ENCODE results near the gene BBX. TPM values are rescaled to one million over a fixed set of nuclear protein-coding genes. Genes with fewer than 3 reads are reported as not detected.

The BBX gene
- total RNA-seq, 6 donors from 2014 or later = 35.0 to 65.0 (median 42.8) TPM

DNA sequence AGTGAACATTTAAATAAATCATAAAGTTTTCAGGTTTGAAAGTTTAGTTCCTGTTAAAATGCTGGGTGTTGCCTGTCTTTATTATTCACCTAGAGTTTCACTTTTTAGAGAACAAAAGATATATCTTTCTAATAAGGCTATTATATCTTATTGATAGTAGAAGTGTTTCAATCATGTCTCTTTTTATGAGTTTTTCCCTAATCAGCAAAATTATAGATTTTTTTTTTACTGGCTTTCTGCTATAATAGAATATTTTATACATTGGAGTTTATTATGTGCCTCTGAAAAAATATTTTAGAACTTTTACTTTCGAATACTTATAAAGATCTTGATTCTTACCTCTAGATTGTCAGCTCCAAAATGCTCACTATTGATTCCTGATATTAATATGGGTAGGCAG lies 131.5 kb downstream of the BBX start:
- WGBS, 2 donors = 94 to 96% methylated on average over 1 of the region's 1 CpG
- Histone ChIP-seq H3K27ac (no peak overlapping the region), H3K27me3 (no peaks in the 10 kb centered on the region), H3K36me3 (no peaks in the 10 kb centered on the region), H3K4me1 (peaks cover 0 to 10% (median 4%) of the 10 kb centered on the region in 4 donors), H3K9me3 (no peaks in the 10 kb centered on the region), H3K4me3 (no peak overlapping the region)
- ATAC-seq (ENCODE audit: low FRiP score in 2 of 2) (no peak), DNase-seq (no peak)
- TF ChIP-seq POLR2AphosphoS5 (IDR thresholded peaks at IDR 0.05) = no peak
- no peak for TF ChIP-seq POLR2A (IDR thresholded peaks at IDR 0.05)
- TF ChIP-seq, protein P1, sequence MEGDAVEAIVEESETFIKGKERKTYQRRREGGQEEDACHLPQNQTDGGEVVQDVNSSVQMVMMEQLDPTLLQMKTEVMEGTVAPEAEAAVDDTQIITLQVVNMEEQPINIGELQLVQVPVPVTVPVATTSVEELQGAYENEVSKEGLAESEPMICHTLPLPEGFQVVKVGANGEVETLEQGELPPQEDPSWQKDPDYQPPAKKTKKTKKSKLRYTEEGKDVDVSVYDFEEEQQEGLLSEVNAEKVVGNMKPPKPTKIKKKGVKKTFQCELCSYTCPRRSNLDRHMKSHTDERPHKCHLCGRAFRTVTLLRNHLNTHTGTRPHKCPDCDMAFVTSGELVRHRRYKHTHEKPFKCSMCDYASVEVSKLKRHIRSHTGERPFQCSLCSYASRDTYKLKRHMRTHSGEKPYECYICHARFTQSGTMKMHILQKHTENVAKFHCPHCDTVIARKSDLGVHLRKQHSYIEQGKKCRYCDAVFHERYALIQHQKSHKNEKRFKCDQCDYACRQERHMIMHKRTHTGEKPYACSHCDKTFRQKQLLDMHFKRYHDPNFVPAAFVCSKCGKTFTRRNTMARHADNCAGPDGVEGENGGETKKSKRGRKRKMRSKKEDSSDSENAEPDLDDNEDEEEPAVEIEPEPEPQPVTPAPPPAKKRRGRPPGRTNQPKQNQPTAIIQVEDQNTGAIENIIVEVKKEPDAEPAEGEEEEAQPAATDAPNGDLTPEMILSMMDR (IDR thresholded peaks at IDR 0.05) = no peak
- TF ChIP-seq EP300 (IDR thresholded peaks at IDR 0.05) = no peak

DNA sequence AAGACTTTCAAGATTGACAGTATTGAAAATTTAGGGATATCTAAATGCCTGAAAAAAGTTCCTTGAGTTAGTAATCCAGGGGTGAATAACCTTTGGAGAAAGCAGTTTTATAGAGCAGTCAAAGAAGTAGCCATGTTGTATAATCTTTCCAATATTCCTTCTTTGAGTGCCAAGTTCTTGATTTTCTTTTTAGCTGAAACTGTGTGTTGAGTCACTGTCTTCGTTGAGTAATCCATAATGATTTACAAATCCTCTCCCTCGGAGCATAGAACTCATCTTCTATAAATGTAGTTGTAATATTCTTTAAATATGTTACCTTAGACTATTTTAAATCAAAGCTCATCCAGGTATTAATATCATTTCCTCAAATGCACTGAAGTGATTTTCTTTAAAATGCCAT lies 135.2 kb downstream of the BBX start:
- no peak for DNase-seq
- H3K27ac ChIP-seq = no peak overlapping the region
- H3K27me3 ChIP-seq = no peaks in the 10 kb centered on the region
- peak in 1 of 2 donors; percentile 34 for ATAC-seq (ENCODE audit: low FRiP score in 2 of 2)
- H3K36me3 ChIP-seq = no peaks in the 10 kb centered on the region
- H3K4me1 ChIP-seq = peaks cover 20 to 23% (median 21%) of the 10 kb centered on the region in 4 donors
- H3K9me3 ChIP-seq = no peaks in the 10 kb centered on the region
- WGBS, 2 donors = 19 to 55% methylated on average over 2 of the region's 2 CpGs
- no peak overlapping the region for H3K4me3 ChIP-seq
- TF ChIP-seq POLR2AphosphoS5 (IDR thresholded peaks at IDR 0.05) (no peak), POLR2A (IDR thresholded peaks at IDR 0.05) (no peak), EP300 (IDR thresholded peaks at IDR 0.05) (no peak)
- TF ChIP-seq, protein P1 (IDR thresholded peaks at IDR 0.05) = no peak

DNA sequence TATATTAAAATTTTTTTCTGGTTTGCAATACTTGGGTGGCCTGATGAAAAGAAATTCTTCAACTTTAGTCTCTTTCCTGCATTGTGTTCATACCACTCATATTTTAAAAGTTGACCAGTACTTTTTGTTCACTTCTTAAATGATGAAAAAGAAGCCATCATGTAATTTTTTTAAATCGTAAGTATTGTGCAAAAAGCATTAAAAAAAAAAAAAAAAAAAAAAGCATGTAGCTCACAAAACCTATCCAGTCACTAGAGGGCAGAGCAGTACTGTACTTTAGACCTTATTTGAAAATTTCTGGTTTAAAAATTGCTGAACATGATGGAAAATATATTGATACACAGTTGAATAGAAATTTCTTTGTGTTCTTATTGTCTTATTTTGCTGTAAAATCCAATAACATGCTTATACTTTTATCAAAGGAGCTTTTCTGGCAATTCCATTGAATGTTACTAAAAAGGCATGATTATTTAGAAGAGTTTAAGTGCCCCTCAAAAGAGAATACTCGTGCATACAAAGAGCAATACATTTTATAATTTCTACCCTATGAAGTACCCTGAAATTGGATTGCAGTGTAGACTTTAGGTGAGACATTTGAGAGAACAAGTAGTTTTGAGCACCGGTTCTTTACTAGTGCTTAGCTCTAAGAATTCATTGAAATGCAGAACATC lies 137.7 kb downstream of the BBX start:
- Histone ChIP-seq H3K9me3 (no peaks in the 10 kb centered on the region), H3K36me3 (no peaks in the 10 kb centered on the region), H3K27ac (peak overlapping the region in 1 of 4 donors; percentile 17), H3K4me1 (peaks cover 22 to 27% (median 24%) of the 10 kb centered on the region in 4 donors), H3K27me3 (no peaks in the 10 kb centered on the region), H3K4me3 (no peak overlapping the region)
- TF ChIP-seq, protein P1 (IDR thresholded peaks at IDR 0.05) = peak in 5 of 6 experiments; percentile 23 to 51 (median 38)
- TF ChIP-seq POLR2A (IDR thresholded peaks at IDR 0.05) (no peak), POLR2AphosphoS5 (IDR thresholded peaks at IDR 0.05) (no peak)
- ATAC-seq (ENCODE audit: low FRiP score in 2 of 2) (peak in 1 of 2 donors; percentile 67), DNase-seq (no peak)
- WGBS, 2 donors = 58 to 59% methylated on average over 3 of the region's 3 CpGs

DNA sequence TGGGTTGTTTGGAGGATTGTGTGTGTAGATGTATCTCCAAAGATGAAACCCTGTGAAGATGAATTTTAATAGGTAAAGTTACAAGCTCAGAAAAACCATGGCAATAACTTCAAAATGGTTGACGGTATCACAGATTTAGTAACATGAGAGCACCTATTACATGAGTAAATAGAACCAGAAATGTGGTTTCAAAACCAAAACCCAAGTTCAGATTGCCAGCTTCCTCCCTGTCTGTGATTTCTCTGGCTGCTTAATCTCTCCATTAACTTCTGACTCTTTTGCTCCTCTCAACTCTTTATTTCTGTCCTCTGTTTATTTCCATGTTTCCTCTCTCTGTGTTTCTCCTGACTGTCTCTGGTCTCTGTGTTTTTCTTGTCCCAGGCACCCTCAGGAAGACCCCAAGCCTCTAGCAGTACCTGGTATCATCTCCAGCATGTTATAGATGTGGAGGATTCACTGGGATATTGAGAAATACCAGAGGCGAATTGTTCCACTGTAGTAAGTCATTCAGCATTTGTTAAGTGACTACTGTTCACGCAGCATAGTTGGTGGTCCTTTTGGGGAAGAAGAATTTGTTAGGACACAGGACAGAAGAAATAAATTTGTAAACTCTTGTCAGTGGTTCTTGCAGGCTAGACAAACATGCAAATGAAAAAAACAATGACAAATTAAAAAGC lies 138.8 kb downstream of the BBX start:
- no peak for TF ChIP-seq POLR2A (IDR thresholded peaks at IDR 0.05)
- no peak for TF ChIP-seq POLR2AphosphoS5 (IDR thresholded peaks at IDR 0.05)
- TF ChIP-seq, protein P1 (IDR thresholded peaks at IDR 0.05) = no peak
- no peak for TF ChIP-seq EP300 (IDR thresholded peaks at IDR 0.05)
- Histone ChIP-seq H3K27me3 (no peaks in the 10 kb centered on the region), H3K4me3 (peak overlapping the region in 1 of 4 donors; percentile 19), H3K4me1 (peaks cover 22 to 27% (median 24%) of the 10 kb centered on the region in 4 donors), H3K9me3 (no peaks in the 10 kb centered on the region), H3K36me3 (no peaks in the 10 kb centered on the region), H3K27ac (peak overlapping the region; percentile 11 to 82 (median 40))
- DNase-seq = no peak
- WGBS, 2 donors = 36 to 41% methylated on average over 3 of the region's 3 CpGs
- peak in 1 of 2 donors; percentile 55 for ATAC-seq (ENCODE audit: low FRiP score in 2 of 2)

All from upper lobe of left lung (tissue), 6 donors.